ENCODE measurements around the gene EFCAB6.

Gene EFCAB6

GRCh38 chr22:43831561-43832392 is 19.7 kb upstream of the EFCAB6 start:
- no peak for DNase-seq (ENCODE audit: low spot score)

GRCh38 chr22:43830931-43831560 is 18.9 kb upstream of the EFCAB6 start:
- no peak for DNase-seq (ENCODE audit: low spot score)

GRCh38 chr22:43829904-43830851 is 18.1 kb upstream of the EFCAB6 start:
- no peak for DNase-seq (ENCODE audit: low spot score)

GRCh38 chr22:43828998-43829782 is 17.1 kb upstream of the EFCAB6 start:
- DNase-seq (ENCODE audit: low spot score) = no peak

- no peak for DNase-seq (ENCODE audit: low spot score)
These were observed 16.6 kb upstream of the EFCAB6 start for GRCh38 chr22:43828725-43828997.

GRCh38 chr22:43827926-43828724 is 16.0 kb upstream of the EFCAB6 start:
- DNase-seq (ENCODE audit: low spot score) = no peak

GRCh38 chr22:43827003-43827735 is 15.1 kb upstream of the EFCAB6 start:
- DNase-seq (ENCODE audit: low spot score) = no peak

- DNase-seq (ENCODE audit: low spot score) = no peak
These were observed 14.3 kb upstream of the EFCAB6 start for GRCh38 chr22:43826142-43827002.

GRCh38 chr22:43825651-43826050 is 13.5 kb upstream of the EFCAB6 start:
- DNase-seq (ENCODE audit: low spot score) = no peak

GRCh38 chr22:43824724-43825420 is 12.8 kb upstream of the EFCAB6 start:
- DNase-seq (ENCODE audit: low spot score) = no peak

- DNase-seq (ENCODE audit: low spot score) = no peak
These were observed 12.0 kb upstream of the EFCAB6 start for GRCh38 chr22:43823911-43824665.

GRCh38 chr22:43823353-43823908 is 11.3 kb upstream of the EFCAB6 start:
- DNase-seq (ENCODE audit: low spot score) = no peak

GRCh38 chr22:43821606-43822425 is 9.7 kb upstream of the EFCAB6 start:
- DNase-seq (ENCODE audit: low spot score) = no peak

- DNase-seq (ENCODE audit: low spot score) = no peak
These were observed 8.7 kb upstream of the EFCAB6 start for GRCh38 chr22:43820651-43821305.

- DNase-seq (ENCODE audit: low spot score) = no peak
These were observed 8.0 kb upstream of the EFCAB6 start for GRCh38 chr22:43819931-43820640.

Measured in HuH-7.5 (cell line).